GM11168 (cell line): ENCODE measurements around the gene EFNA2.

Experiments
- in situ Hi-C: fragments of 300-500 bp; cut with MboI; formaldehyde crosslinking; loops from one replicate; pipeline ENCODE4 v1.12.0; 2022; ENCODE audit warnings: low sequenced_read_pairs; ENCODE audit not compliant: unreplicated experiment

Gene EFNA2

DNA sequence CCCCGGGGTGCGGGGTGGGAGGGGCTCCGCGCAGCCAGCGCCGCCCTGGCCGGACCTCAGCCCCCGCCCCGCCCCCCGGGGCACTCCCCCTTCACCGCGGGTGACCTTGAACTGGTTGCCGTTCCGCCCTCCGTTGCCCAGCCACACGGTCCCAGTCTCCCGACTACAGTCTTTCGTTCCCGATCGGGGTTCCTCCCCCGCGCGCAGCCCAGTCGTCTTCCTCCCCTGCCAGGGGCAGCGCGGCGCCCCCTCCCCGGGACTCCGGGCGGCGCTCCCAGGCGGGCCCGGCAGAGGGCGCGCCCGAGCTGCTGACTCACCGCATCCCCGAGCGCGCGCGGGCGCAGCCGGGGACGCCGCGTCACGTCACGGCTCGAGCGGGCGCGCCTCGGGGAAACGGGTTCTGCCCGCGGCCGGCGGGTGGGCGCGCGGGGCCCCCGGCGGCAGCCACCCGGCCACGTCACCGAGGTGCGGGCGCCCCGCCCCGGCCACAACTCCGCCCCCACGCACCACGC, 36.8 kb upstream of the EFNA2 start:
- in situ Hi-C loops = no loop called here

GRCh38 chr19:1249298-1249989, 36.2 kb upstream of the EFNA2 start:
- in situ Hi-C loops = no loop called here

- in situ Hi-C loops = no loop called here
These were observed 35.7 kb upstream of the EFNA2 start for GRCh38 chr19:1249990-1250436.

- in situ Hi-C loops = no loop called here
These were observed 35.0 kb upstream of the EFNA2 start for GRCh38 chr19:1250437-1251260.

DNA sequence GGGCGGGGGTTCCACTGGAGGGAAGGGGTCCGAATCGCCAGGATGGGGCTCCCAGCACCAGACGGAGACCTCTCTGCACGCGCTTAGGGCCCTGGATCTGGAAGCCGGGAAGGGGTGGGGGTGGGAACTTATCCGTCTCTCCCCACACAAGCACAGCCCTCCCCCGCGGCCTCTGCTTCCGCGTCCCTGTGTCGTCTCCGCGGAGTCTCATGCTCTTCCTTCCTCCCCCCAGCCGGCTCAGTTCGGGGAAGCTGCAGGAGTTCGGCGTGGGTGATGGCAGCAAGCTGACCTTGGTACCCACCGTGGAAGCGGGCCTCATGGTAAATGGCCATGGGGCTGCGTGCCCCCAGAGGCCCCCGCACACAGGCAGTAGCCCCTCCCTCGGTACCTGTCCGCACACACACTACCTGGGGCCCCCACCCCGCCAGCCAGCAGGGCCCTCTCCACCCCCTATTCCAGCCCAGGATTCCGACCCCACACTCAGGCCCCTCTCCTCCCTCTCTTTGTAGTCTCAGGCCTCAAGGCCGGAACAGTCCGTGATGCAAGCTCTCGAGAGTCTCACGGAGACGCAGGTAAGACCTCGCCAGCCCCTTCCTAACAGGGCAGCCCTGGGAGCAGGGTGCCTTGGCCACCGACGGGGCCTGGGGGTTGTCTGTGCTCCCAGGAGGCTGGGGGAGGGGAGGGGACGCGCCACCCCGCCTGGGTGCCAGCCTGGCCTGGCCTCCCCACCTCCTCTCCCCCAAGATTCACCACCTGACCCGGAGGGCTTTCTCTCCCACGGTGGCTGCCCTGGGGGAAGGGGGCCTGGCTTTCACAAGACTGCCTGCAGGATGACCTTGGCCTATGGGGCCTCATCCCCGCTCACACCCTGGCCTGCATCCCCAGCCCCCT, 34.1 kb upstream of the EFNA2 start:
- in situ Hi-C loops = no loop called here

DNA sequence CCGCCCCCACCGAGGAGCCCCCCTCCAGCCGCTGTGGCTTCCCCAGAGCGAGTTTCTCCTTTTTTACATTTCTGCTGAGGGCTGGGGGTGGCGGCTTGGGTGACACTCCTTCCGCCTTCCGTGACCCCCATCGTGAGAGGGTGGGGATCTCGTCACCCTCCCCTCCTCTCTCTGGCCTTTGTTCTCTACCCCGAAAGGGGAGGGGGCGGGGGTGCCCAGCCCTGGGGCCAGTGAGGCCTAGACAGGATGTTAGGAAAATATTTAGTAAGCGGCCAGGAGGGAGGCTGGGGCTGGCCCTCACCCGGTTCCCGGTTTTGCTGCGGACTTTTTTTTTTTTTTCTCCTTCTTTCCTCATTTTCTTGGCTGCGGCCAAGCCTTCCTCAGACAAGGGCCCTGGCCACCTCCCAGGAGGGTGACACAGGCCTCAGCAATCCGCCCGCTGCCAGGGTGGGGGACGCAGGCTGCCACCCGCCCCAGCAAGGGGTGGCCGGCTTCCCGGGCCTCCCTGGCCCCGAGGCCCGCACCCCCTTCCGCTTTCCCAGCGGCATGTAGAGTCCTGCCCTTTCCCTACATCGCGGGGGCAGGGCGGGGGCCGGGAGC, 33.4 kb upstream of the EFNA2 start:
- in situ Hi-C loops = no loop called here

DNA sequence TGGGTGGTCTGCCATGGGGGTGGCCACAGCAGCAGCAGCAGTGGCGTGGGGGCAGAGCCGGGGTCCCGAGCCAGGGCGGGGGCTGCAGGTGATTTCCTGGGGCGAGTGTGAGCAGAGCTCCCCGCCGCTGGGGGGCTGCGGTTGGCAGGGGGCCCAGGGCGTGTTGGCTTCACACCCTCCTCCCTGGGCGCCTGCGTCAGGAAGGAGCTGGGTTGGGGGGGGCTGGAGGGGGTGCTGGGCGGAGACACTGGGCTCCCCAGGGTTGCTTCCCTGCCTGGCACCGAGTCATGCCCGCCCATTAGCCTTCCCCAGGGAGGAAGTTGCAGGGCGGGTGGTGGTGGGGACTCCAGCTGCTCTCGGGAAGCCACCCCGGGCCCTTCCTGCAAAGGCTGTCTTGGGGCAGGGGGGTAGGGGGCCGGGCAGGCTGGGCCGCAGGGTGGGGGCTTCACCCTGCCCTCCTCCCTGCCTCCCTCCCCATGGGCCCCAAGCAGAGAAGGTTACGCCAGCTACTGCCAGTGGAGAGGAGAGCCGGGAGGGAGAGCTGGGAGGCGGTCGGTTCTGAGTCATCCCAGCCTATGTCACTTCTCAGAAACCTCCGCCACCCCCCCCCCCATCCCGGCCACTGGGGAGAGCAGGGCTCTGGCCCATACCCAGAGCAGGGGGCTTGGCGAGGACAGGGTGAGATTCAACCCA, 32.7 kb upstream of the EFNA2 start:
- in situ Hi-C loops = no loop called here

DNA sequence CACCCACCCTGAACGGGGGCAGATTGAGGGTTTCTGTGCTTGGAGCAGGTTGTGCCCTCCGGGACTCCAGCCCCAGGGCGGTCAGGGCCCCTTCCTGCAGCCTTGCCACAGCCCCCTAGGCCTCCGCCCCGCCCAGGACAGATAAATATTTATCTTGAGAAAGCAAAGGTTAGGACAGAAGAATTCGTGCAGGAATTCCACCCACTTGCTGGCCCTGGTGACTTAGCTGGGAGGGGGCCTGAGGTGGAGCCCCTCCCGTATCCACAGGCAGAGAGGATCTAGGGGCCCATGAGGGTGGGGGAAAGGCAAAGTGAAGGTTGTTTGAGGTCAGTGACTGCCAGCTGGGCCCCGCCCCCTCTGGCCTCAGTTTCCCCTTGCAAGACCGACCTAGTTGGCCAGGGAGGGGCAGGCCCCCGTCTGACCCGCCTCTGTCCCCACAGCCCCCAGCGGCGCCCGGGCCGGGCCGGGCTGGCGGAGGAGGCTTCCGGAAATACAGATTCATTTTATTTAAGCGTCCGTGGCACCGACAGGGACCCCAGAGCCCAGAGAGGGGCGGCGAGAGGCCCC, 32.1 kb upstream of the EFNA2 start:
- in situ Hi-C loops = no loop called here

DNA sequence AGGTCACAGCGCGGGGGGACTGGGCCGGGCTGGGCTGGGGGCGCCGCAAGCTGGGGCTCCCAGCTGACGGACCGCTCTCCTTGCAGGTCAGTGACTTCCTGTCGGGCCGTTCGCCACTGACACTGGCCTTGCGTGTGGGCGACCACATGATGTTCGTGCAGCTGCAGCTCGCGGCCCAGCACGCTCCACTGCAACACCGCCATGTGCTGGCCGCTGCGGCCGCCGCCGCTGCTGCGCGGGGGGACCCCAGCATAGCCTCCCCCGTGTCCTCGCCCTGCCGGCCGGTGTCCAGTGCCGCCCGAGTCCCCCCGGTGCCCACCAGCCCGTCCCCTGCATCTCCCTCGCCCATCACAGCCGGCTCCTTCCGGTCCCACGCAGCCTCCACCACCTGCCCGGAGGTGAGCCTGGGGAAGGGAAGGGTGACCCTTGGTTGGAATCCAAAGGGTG, 31.6 kb upstream of the EFNA2 start:
- in situ Hi-C loops = no loop called here

DNA sequence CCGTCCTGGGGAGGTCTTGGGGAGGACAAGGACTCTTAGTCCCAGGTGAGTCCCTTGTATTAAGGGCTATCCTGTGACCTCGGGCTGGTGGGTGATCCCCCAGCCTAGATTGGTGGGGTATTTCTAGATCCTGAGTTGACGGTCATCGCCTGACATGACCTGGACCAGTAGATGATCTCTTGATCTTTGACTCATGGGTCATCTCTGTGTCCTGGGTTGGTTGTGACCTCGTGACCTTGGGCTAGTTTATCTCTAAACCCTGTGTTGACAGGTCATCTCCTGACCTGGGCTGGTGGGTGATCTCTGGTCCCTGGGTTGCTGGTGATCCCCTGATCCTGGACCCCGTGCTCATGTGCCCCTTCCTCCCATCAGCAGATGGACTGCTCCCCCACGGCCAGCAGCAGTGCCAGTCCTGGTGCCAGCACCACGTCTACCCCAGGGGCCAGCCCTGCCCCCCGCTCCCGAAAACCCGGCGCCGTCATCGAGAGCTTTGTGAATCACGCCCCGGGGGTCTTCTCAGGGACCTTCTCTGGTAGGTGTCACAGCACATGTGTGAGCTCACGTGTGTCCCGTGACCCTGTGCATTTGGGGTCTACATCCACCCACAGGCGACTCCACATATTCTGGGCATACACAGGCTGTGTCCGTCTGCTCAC, 31.0 kb upstream of the EFNA2 start:
- in situ Hi-C loops = no loop called here

DNA sequence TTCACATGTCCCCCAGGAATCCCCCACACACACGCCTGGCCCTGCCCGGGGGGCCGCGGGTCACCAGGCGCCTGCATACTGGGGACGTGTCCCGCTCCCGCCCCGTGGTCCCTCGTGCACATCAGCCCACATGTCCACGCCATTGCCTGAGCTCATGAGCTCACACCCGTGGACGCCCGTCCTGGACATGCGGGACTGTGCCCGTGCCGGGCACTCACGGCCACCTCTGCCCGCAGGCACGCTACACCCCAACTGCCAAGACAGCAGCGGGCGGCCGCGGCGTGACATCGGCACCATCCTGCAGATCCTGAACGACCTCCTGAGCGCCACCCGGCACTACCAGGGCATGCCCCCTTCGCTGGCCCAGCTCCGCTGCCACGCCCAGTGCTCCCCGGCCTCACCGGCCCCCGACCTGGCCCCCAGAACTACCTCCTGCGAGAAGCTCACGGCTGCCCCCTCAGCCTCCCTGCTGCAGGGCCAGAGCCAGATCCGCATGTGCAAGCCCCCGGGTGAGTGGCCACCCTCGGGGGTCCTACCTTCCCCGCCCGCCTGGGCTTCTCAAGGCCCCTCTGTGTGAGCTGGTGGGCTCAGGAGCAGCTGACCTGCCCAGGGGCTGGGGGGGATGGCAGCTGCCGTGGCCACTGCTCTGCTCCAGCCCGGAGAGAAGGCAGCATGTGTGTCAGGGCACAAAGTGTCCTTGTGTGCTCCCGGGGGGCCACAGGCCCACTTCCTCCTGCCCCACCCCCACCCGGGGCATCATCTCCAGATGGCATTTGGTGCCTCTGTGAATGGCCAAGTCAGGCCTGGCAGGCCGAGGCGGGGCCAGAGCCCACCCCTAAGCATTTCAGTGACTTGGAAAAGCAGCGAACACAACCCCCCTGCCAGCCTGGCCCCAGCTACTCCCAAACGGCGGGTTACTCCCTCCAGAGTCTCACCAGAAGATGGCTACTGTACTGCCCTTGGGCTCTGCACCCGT, 30.2 kb upstream of the EFNA2 start:
- in situ Hi-C loops = no loop called here

GRCh38 chr19:1256646-1257474, 28.8 kb upstream of the EFNA2 start:
- in situ Hi-C loops = no loop called here

DNA sequence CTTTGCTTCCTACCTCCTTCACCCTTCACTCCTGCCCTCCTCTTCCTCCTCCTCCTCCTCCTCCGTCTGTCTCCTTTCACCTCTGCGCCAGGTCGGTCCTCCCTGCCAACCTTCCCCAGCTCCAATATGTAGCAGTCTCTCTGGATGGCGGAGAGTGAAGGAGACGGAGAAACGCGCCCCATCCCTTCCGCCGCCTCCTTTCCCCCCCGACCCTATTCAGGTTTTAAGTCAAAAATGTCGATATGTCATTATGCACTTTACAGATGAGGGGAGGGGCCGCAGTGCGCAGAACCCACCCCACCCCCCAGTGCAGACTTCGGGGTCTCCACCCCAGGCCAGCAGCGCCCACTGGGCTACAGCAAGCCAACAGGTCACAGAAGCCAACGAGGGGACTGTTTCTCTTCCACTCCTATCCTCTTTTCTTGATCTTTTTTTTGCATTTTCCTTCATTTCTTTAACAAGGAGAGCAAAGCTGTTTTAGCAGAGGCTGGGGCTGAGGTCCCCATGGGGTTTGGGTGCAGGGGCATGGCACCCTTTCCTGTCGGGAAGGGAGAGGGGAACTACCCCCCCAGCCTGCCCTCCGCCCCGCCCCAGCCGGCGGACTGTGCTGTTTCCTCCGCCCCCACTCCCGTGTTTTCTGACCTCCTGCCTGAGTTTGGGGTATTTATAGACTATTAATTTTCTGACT, 28.1 kb upstream of the EFNA2 start:
- in situ Hi-C loops = no loop called here

DNA sequence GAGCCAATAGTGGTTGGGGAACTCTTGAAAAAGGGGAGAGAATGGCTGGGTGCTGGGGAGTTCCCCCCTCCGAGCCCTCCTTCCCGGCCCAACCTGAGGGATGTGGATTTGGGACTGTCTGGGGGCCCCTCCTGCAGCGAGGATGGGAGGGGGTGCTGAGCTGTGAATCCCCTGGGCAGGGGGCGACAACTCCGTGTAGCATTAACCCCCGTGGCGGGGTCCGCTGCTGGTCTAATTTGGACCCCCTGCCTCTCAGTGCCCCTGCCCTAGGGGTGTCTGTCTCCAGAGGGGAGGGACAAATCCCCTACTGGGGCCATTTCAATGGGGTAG, 27.5 kb upstream of the EFNA2 start:
- in situ Hi-C loops = no loop called here

DNA sequence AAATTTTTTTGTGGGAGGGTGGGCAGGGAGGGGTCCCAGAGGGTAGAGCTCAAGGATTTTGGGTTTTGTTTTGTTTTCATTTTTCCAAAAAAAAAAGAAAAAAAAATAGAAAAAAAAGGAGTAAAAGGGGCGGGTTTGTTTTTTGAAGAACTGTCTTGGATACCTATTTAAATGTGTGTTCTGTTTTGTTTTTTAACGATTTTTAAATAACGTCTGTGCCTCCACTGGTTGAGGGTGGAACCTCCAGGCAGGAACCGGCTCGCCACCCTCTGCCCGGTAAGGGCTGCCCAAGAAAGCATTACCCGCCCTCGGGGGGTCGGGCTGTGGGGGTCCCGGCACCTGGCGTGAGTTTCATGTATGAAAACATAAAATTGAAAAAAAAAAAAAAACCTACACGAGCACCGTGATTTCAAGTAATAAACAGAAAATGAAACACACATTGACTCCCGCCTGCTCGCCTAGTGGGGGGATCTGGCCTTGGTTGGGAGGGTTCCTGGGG, 26.9 kb upstream of the EFNA2 start:
- in situ Hi-C loops = no loop called here

- in situ Hi-C loops = no loop called here
These were observed 26.3 kb upstream of the EFNA2 start for GRCh38 chr19:1259206-1259875.
